Keratinocyte (primary cell): ENCODE data around the gene ITGBL1. TPM values are rescaled to one million over a fixed set of nuclear protein-coding genes. Genes with fewer than 3 reads are reported as not detected.

ENCODE experiments used
- DNase-seq: peaks from one replicate; pipeline ENCODE4 v3.0.0-alpha.2; 2011; ENCODE audit warnings: low read depth, missing footprints, low spot score
- FAIRE-seq: peaks from 2 replicates; lab custom pipeline; 2011; peaks lifted over from hg19 to GRCh38; lab: Jason Lieb, UNC
- H2AFZ ChIP-seq: 2 replicates; pipeline ENCODE4 v1.6.0; 2012; ENCODE audit warnings: low read length, control low read depth, inconsistent platforms; ENCODE audit not compliant: control insufficient read depth
- H3K27ac ChIP-seq: 2 replicates; pipeline ENCODE4 v1.5.1; 2011; ENCODE audit warnings: low read length; ENCODE audit not compliant: control insufficient read depth, insufficient read depth
- H3K27me3 ChIP-seq: 3 replicates; pipeline ENCODE4 v1.6.0; 2011; ENCODE audit warnings: low read length; ENCODE audit not compliant: control insufficient read depth, insufficient read depth; ENCODE audit errors: extremely low read depth
- H3K36me3 ChIP-seq, 2 experiments: 2 replicates in 1 of 2; 3 replicates in 1 of 2; pipeline ENCODE4 v1.5.1; 2011; ENCODE audit warnings: low read length in 2 of 2, mild to moderate bottlenecking in 1 of 2; ENCODE audit not compliant: control insufficient read depth in 2 of 2, insufficient read depth in 2 of 2; ENCODE audit errors: extremely low read depth in 1 of 2
- H3K4me1 ChIP-seq: 3 replicates; pipeline ENCODE4 v1.5.1; 2011; ENCODE audit warnings: low read length; ENCODE audit not compliant: control insufficient read depth, insufficient read depth; ENCODE audit errors: extremely low read depth
- H3K4me2 ChIP-seq: 3 replicates; pipeline ENCODE4 v1.6.0; 2011; ENCODE audit warnings: low read depth, low read length; ENCODE audit not compliant: control insufficient read depth, insufficient read depth; ENCODE audit errors: extremely low read depth
- H3K4me3 ChIP-seq, 3 experiments: fragments of 200-600 bp in 1 of 3; sonication (generic) in 1 of 3; 2 replicates in 2 of 3; 3 replicates in 1 of 3; pipeline ENCODE4 v1.5.1; 2011 to 2016; ENCODE audit warnings: low read length in 3 of 3, mild to moderate bottlenecking in 3 of 3, control low read depth in 2 of 3, inconsistent platforms in 1 of 3, low read depth in 1 of 3, mixed read lengths in 1 of 3, mixed run types in 1 of 3, moderate library complexity in 1 of 3; ENCODE audit not compliant: control insufficient read depth in 2 of 3, insufficient read depth in 2 of 3; ENCODE audit errors: extremely low read depth in 1 of 3
- H3K79me2 ChIP-seq: 2 replicates; pipeline ENCODE4 v1.6.0; 2012; ENCODE audit warnings: low read length; ENCODE audit not compliant: control insufficient read depth, insufficient read depth
- H3K9ac ChIP-seq: 3 replicates; pipeline ENCODE4 v1.6.0; 2011; ENCODE audit warnings: low read length; ENCODE audit not compliant: control insufficient read depth, insufficient read depth; ENCODE audit errors: extremely low read depth
- H3K9me1 ChIP-seq: 3 replicates; pipeline ENCODE4 v1.6.0; 2011; ENCODE audit warnings: low read length; ENCODE audit not compliant: control insufficient read depth, insufficient read depth; ENCODE audit errors: extremely low read depth
- H3K9me3 ChIP-seq: 2 replicates; pipeline ENCODE4 v1.5.1; 2012; ENCODE audit warnings: low read depth, low read length; ENCODE audit not compliant: control insufficient read depth
- H4K20me1 ChIP-seq: 3 replicates; pipeline ENCODE4 v1.6.0; 2011; ENCODE audit warnings: low read length; ENCODE audit not compliant: control insufficient read depth, insufficient read depth; ENCODE audit errors: extremely low read depth
- CTCF ChIP-seq, 3 experiments: IDR thresholded peaks in 1 of 3; conservative IDR thresholded peaks in 1 of 3; optimal IDR thresholded peaks in 1 of 3; 2 replicates in 2 of 3; 3 replicates in 1 of 3; pipeline versions ENCODE3 to v1.5.1; 2011; ENCODE audit warnings: low read length in 3 of 3, mild to moderate bottlenecking in 3 of 3, moderate library complexity in 2 of 3, control low read depth in 1 of 3, inconsistent platforms in 1 of 3; ENCODE audit not compliant: insufficient read depth in 2 of 3; ENCODE audit errors: extremely low read depth in 1 of 3
- EZH2 ChIP-seq: IDR thresholded peaks from one replicate; pipeline ENCODE4 v1.6.1; 2012; ENCODE audit warnings: inconsistent platforms, mild to moderate bottlenecking, low read length, moderate library complexity
- dilution Hi-C: fragments of 300-500 bp; cut with MboI; formaldehyde crosslinking; loops from one replicate; pipeline ENCODE4 v1.7.0; 2020; ENCODE audit warnings: low sequenced_read_pairs; ENCODE audit not compliant: extremely low pct_ligation_motif_present
- polyA plus RNA-seq, 5 experiments: library from polyadenylated mRNA; depleted of rRNA in 3 of 5; stranded (reverse) in 3 of 5; stranded (forward) in 1 of 5; unstranded in 1 of 5; fragments of >200 nt; gene quantifications; 1 replicate in 1 of 5; 2 replicates in 3 of 5; 3 replicates in 1 of 5; pipeline versions ENCODE4 v1.2.1 to v1.2.3, GENCODE V29; 2011 to 2012; ENCODE audit warnings: missing spikeins in 2 of 5, low read depth in 1 of 5, low replicate concordance in 1 of 5

The ITGBL1 gene
- polyA plus RNA-seq, 1 donor (not counting 4 experiments of a cell fraction or from before 2014, with no cell fraction given) = 2.1 TPM

- no peaks in the 10 kb centered on the region for H3K79me2 ChIP-seq
- no peak overlapping the region for H3K9ac ChIP-seq
- H2AFZ ChIP-seq = no peak overlapping the region
- dilution Hi-C loops = no loop called here
- no peaks in the 10 kb centered on the region for H3K9me3 ChIP-seq
- DNase-seq = no peak
- no peak overlapping the region for H3K4me2 ChIP-seq
- no peak for FAIRE-seq
- H3K36me3 ChIP-seq = no peaks in the 10 kb centered on the region
- H3K27ac ChIP-seq = no peak overlapping the region
- H3K4me1 ChIP-seq = peaks cover 7% of the 10 kb centered on the region
- H3K4me3 ChIP-seq = no peak overlapping the region
- TF ChIP-seq EZH2 = no peak
- no peaks in the 10 kb centered on the region for H3K27me3 ChIP-seq
- H4K20me1 ChIP-seq = no peaks in the 10 kb centered on the region
- no peaks in the 10 kb centered on the region for H3K9me1 ChIP-seq
Measured at GRCh38 chr13:101465877-101466276, 13.4 kb downstream of the ITGBL1 start.

GRCh38 chr13:101467415-101467814, 14.9 kb downstream of the ITGBL1 start:
- FAIRE-seq (no peak), DNase-seq (no peak)
- no peak overlapping the region for H2AFZ ChIP-seq
- H3K27me3 ChIP-seq = no peaks in the 10 kb centered on the region
- H3K4me3 ChIP-seq = no peak overlapping the region
- no peaks in the 10 kb centered on the region for H3K9me3 ChIP-seq
- H3K4me2 ChIP-seq = no peak overlapping the region
- no peak overlapping the region for H3K9ac ChIP-seq
- H3K4me1 ChIP-seq = peaks cover 7% of the 10 kb centered on the region
- no peaks in the 10 kb centered on the region for H3K9me1 ChIP-seq
- H3K79me2 ChIP-seq = no peaks in the 10 kb centered on the region
- H3K27ac ChIP-seq = no peak overlapping the region
- no peaks in the 10 kb centered on the region for H3K36me3 ChIP-seq
- TF ChIP-seq EZH2 = no peak
- no peak for TF ChIP-seq CTCF (optimal IDR thresholded peaks at IDR 0.05 in 1 of 3, IDR thresholded peaks at IDR 0.05 in 1 of 3, conservative IDR thresholded peaks at IDR 0.05 in 1 of 3; ENCODE audit: extremely low read depth in 1 of 3, insufficient read depth in 2 of 3, low read length in 3 of 3)
- dilution Hi-C loops = no loop called here
- H4K20me1 ChIP-seq = no peaks in the 10 kb centered on the region

- DNase-seq (no peak), FAIRE-seq (peak; percentile 53)
- no peak overlapping the region for H3K27ac ChIP-seq
- dilution Hi-C loops = no loop called here
- TF ChIP-seq EZH2 = no peak
- no peak for TF ChIP-seq CTCF (optimal IDR thresholded peaks at IDR 0.05 in 1 of 3, IDR thresholded peaks at IDR 0.05 in 1 of 3, conservative IDR thresholded peaks at IDR 0.05 in 1 of 3; ENCODE audit: extremely low read depth in 1 of 3, insufficient read depth in 2 of 3, low read length in 3 of 3)
- H3K36me3 ChIP-seq = no peaks in the 10 kb centered on the region
- H3K27me3 ChIP-seq = no peaks in the 10 kb centered on the region
- peaks cover 10% of the 10 kb centered on the region for H3K4me1 ChIP-seq
- H3K9me3 ChIP-seq = no peaks in the 10 kb centered on the region
- H3K4me3 ChIP-seq = no peak overlapping the region
- no peaks in the 10 kb centered on the region for H3K9me1 ChIP-seq
- H2AFZ ChIP-seq = no peak overlapping the region
- H4K20me1 ChIP-seq = no peaks in the 10 kb centered on the region
- H3K9ac ChIP-seq = no peak overlapping the region
- H3K4me2 ChIP-seq = no peak overlapping the region
- H3K79me2 ChIP-seq = no peaks in the 10 kb centered on the region
Measured at GRCh38 chr13:101473458-101473857, 21.0 kb downstream of the ITGBL1 start.
